DLD1 (cell line): ENCODE results near the gene EVPLL.
"Not testable (repeated sequence)": the region's sequence is repeated elsewhere in the genome, so short reads cannot be mapped to it uniquely, and the experiment has no call there.

Experiments
- in situ Hi-C: cut with HindIII; loops from 2 replicates; pipeline ENCODE4 v1.10.0; 2017; ENCODE audit warnings: low sequenced_read_pairs

Gene EVPLL

GRCh38 chr17:18377437-18378204 lies at the start of gene EVPLL:
Gene EVPLL (plus strand): TSS chr17:18377778. CDS start chr17:18380938, 3,160 bp downstream.
- in situ Hi-C loops, result no loop called here

GRCh38 chr17:18328643-18329204 lies 48.9 kb upstream of the EVPLL start:
- in situ Hi-C loops, result no loop called here

DNA sequence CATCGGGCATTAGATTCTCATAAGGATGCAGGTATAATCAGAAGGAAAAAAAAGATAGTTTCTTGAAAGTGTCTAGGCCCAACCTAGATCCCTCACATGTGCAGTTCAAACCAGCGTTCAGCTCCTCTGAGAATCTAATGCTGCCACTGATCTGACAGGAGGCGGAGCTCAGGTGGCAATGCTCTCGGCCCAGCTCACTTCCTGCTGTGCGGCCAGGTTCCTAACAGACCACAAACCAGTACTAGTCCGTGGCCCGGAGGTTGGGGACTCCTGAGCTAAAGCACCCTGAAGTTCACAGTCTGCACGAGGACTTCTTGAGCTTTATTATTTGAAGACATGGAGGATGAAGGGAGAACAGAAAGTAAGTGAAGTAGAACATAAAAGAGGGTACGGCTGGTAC lies 45.7 kb upstream of the EVPLL start:
- in situ Hi-C loops, result no loop called here

- in situ Hi-C loops, result no loop called here
Observed at GRCh38 chr17:18332909-18333489, 44.6 kb upstream of the EVPLL start.

- in situ Hi-C loops, result not testable (repeated sequence)
Observed at GRCh38 chr17:18338158-18338557, 39.4 kb upstream of the EVPLL start.

DNA sequence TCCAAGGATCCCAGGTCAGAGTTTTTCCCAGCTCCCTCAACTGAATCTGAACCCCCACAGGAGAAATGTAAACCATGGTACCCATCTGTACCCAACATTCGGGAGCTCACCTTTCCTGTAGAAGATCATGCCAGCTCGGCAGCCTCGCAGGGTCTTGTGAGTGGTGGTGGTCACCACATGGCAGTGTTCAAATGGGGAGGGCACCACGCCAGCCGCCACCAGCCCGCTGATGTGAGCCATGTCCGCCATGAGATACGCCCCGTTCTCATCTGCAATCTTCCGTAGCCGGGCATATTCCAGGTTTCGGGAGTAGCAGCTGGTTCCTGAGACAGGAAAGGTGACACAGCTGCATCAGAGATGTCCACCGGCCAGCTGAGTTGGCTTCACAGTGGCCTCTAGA lies 37.6 kb upstream of the EVPLL start:
- in situ Hi-C loops, result no loop called here

DNA sequence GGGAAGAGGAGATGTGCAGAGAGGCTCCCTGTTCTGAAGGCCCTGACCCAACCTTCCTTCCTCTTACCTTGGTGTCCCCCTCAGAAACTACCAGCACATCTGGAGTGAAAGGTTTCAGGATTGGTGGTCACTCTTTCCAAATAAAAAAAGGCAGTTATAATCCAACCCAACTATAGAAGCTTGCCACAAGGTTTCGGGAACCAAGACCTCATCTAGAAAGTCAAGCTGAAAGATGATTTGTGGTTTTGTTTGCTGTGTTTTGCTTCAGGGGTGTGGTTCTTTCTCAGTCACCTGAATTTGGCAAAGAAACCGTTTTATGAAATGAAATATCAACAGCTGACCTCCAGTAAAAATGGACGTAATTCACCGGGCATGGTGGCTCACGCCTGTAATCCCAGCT lies 33.6 kb upstream of the EVPLL start:
- in situ Hi-C loops, result no loop called here

GRCh38 chr17:18353541-18353940 lies 24.0 kb upstream of the EVPLL start:
- in situ Hi-C loops, result no loop called here

DNA sequence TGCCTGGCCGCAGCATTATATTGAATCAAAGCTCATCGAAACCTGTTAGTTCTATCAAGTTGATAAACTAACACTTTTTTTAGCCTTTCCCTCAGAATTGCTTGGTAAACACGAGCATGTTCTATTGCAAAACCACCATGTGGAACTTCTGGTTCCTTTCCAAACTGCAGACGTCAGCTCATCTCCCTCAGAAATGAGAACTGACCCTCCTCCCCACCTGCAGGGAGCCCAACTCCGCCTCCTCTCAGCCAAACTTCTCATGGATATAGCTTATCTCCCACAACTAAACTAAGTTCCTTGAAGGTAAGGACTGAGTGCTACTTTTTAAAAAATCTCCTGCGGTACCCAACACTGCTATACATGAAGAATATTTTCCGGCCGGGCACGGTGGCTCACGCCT lies 21.0 kb upstream of the EVPLL start:
- in situ Hi-C loops, result no loop called here

DNA sequence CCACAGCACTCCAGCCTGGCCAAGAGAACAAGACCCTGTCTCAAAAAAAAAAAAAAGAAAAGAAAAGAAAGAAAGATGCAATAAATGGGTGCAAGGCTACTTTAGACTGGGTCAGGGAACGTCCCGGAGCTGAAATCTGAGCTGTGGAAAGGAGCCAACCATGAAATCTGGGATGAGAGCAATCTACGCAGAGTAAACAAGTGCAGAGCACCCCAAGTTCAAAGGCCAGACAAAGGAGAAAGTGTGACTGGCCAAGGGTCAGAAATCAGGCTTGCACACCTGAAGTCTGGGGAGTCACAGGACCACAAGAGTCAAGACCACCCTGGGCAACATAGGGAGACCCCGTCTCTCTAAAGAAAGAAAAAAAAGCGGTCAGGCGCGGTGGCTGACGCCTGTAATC lies 17.1 kb upstream of the EVPLL start:
- in situ Hi-C loops, result no loop called here

GRCh38 chr17:18361837-18362697 lies 15.5 kb upstream of the EVPLL start:
- in situ Hi-C loops, result no loop called here

DNA sequence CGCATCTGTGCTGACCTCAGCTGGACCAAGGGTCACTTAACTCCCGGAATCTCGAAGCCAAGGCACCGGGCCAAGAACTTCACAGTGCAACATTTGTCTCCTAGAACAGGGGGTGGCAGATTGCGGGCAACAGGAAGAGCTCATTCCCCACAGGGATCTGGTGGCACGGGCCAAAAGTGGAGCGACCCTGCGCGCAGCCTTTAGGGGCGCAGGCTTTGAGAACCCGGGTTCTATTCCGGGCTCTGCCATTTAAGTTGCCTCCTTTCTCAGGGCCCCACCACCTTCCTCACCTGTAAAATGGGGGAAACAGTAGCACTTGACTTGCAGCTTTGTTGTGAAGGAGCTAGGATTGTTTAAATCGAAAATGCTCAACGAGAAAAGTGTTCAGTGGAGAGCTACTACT lies 14.9 kb upstream of the EVPLL start:
- in situ Hi-C loops, result no loop called here

DNA sequence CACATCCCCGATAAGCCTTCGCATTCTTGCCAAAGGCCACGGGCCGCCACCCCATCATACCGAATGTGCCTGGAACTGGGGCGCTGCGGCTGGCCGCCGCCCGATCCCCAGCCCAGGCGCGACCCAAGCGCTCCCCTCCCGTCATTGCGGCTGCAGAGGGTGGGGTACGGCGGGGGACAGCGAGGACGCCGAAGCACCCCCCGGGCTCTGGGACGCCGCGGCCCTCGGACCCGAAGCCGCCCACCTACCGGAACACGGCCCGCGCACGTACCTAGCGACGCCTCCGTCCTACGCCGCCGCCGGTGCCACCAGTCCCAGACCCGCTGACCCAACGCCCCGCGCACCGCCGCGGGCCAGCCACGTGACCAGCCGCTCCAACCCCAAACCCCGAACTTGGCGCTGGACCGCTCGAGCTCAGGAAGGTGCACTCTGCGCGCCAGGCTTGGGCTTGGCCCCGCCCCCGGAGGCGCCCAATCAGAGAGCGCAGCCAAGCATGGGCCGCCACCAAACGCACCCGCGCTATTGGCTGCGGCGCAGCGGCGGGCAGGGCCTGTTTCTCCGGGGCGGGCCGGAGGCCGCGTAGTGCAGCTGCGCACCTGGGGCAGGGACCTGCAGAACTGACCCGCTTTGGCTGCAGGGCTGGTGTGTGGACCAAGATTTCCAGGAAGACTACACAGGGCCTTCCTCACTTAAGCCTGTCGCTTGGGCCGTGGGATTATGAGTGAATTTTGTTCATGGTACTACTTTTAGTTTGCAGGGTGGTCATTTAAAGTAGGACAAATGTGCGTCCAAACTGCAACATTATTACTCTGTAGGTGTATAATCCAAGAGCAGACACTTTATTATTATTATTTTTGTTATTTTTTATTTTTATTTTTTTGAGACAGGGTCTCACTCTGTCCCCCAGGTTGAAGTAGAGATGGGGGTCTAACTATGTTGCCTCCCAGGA lies 14.2 kb upstream of the EVPLL start, which contains the start of gene SHMT1:
TSS of gene SHMT1 (minus strand) at position 450 of the 949 bp plus-strand sequence. CDS start 7,569 bp downstream, outside the sequence.
- in situ Hi-C loops, result no loop called here

DNA sequence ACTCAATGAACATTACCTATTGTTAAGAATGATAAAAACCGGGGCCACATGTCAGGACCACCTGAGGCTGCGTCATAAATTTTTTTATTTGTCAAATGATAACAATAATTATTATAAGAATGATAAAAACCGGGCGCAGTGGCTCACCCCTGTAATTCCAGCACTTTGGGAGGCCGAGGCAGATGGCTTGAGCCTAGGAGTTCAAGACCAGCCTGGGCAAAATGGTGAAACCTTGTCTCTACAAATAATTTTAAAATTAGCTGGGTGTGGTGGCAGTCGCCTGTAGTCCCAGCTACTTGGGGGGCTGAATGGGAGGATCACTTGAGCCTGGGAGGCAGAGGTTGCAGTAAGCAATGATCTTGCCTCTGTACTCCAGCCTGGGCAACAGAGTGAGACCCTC lies 13.4 kb upstream of the EVPLL start:
- in situ Hi-C loops, result no loop called here

- in situ Hi-C loops, result no loop called here
Observed at GRCh38 chr17:18368946-18369345, 8.6 kb upstream of the EVPLL start.

GRCh38 chr17:18370761-18371160 lies 6.8 kb upstream of the EVPLL start:
- in situ Hi-C loops, result no loop called here

DNA sequence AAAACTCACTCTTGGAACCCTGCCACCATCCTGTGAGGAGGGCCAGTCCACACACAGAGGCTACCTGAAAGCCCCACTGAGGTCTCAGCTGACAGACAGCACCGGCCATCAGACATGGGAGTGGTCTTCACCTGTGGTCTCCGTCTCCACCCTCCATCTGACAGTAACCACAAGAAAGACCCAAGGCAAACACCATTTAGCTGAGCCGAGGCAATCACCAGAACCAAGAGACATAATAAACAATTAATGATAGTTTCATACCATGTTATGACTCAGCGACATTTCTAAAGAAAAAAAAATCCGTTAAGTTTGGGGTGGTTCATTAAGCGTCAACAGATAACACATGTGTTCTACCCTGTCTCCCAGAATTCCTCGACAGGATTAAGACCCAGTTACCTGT lies 6.1 kb upstream of the EVPLL start:
- in situ Hi-C loops, result no loop called here

DNA sequence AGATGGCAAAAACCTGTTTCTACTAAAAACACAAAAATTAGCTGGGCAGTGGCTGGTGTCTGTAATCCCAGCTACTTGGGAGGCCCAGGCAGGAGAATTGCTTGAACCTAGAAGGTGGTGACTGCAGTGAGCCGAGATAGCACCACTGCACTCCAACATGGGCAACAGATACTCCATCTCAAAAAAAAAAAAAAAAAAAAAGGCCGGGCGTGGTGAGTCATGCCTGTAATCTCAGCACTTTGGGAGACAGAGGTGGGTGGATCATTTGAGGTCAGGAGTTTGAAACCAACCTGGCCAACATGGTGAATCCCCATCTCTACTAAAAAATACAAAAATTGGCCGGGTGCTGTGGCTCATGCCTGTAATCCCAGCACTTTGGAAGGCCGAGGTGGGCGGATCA lies 4.4 kb upstream of the EVPLL start:
- in situ Hi-C loops, result not testable (repeated sequence)

GRCh38 chr17:18374216-18374615 lies 3.4 kb upstream of the EVPLL start:
- in situ Hi-C loops, result no loop called here

DNA sequence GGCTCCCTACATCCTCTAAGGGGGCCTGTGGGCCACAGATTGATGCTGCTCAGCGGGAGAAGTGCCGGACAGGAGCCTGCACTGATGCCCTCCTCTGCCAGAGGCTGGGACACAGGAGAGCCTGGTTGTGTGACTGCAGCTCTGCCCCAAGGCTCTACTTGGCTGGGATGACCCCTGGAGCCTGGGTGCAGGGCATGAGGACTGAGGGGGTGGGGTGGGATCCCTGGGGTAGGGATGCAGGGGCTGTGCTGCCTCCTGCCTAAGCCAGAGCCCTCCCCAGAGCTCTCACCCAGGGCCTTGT lies 577 bp downstream of the EVPLL start:
- in situ Hi-C loops, result no loop called here
